Endothelial cell of umbilical vein (primary cell): ENCODE measurements around the gene HSPB1.

ENCODE experiments used
- EZH2 ChIP-seq: IDR thresholded peaks from 2 replicates; pipeline ENCODE4 v1.6.1; 2012; ENCODE audit warnings: borderline replicate concordance, low read depth, mild to moderate bottlenecking, moderate library complexity, low read length, inconsistent platforms; ENCODE audit not compliant: severe bottlenecking
- FOS ChIP-seq: IDR thresholded peaks from 2 replicates; pipeline ENCODE4 v1.6.1; 2011; ENCODE audit warnings: mild to moderate bottlenecking, low read length, moderate library complexity, borderline replicate concordance; ENCODE audit not compliant: insufficient read depth
- POLR2A ChIP-seq: IDR thresholded peaks from 2 replicates; pipeline ENCODE4 v1.6.1; 2012; ENCODE audit warnings: low read depth, mild to moderate bottlenecking, control low read depth, low read length
- POLR2AphosphoS5 ChIP-seq: IDR thresholded peaks from 2 replicates; pipeline ENCODE4 v1.6.1; 2012; ENCODE audit warnings: low read depth, mild to moderate bottlenecking, control low read depth, low read length, moderate library complexity; ENCODE audit not compliant: insufficient read depth
- TF ChIP-seq, protein P1 (sequence below), 2 donors: IDR thresholded peaks; 1 replicate in 1 of 2; 2 replicates in 1 of 2; pipeline ENCODE4 v1.5.1; 2011; ENCODE audit warnings: low read length in 2 of 2, mild to moderate bottlenecking in 2 of 2, moderate library complexity in 2 of 2, control low read depth in 1 of 2, inconsistent platforms in 1 of 2, low read depth in 1 of 2; ENCODE audit not compliant: insufficient read depth in 1 of 2; ENCODE audit errors: extremely low read depth in 1 of 2
- TF ChIP-seq, protein P2 (sequence below): IDR thresholded peaks from 2 replicates; pipeline ENCODE4 v1.6.1; 2011; ENCODE audit not compliant: insufficient read depth, insufficient read length

DNA sequence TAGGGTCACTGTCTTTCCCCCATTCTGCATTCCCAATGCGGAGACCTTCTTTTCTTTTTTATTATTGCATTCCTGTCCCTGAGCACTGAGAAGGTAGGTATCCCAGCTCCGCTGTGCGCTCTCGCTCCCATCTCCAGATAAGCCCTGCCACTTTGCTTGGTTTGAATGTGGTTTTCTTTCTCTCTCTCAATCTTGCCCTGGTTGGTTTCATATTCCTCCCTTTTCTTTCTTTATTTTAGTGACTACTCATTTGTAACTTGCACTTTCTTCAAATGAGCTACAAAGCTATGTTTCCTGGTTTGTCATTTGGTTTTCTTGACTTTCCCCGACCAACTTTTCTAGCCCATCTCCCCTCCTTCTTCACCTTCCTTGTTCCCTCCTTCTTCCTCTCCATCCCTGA, 29.0 kb upstream of the HSPB1 start:
- TF ChIP-seq, protein P1, sequence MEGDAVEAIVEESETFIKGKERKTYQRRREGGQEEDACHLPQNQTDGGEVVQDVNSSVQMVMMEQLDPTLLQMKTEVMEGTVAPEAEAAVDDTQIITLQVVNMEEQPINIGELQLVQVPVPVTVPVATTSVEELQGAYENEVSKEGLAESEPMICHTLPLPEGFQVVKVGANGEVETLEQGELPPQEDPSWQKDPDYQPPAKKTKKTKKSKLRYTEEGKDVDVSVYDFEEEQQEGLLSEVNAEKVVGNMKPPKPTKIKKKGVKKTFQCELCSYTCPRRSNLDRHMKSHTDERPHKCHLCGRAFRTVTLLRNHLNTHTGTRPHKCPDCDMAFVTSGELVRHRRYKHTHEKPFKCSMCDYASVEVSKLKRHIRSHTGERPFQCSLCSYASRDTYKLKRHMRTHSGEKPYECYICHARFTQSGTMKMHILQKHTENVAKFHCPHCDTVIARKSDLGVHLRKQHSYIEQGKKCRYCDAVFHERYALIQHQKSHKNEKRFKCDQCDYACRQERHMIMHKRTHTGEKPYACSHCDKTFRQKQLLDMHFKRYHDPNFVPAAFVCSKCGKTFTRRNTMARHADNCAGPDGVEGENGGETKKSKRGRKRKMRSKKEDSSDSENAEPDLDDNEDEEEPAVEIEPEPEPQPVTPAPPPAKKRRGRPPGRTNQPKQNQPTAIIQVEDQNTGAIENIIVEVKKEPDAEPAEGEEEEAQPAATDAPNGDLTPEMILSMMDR (IDR thresholded peaks at IDR 0.05; ENCODE audit: extremely low read depth in 1 of 2, insufficient read depth in 1 of 2, low read depth in 1 of 2, low read length in 2 of 2), result no peak
- TF ChIP-seq POLR2A (no peak), FOS (no peak), POLR2AphosphoS5 (no peak), EZH2 (no peak)
- TF ChIP-seq, protein P2, sequence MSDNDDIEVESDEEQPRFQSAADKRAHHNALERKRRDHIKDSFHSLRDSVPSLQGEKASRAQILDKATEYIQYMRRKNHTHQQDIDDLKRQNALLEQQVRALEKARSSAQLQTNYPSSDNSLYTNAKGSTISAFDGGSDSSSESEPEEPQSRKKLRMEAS, result no peak
